ENCODE results near the gene KLC1. TPM values are rescaled to one million over a fixed set of nuclear protein-coding genes. Genes with fewer than 3 reads are reported as not detected.

KLC1 gene
- total and polyA plus RNA-seq, 4 donors: 22.9 to 131 (median 46.0) TPM

GRCh38 chr14:103693515-103693914, 64.5 kb downstream of the KLC1 start:
- Histone ChIP-seq H3K36me3 (ENCODE audit: control insufficient read depth in 4 of 4, insufficient read depth in 3 of 4, low read depth in 1 of 4, low read length in 3 of 4) (peaks cover 15 to 33% (median 26%) of the 10 kb centered on the region in 4 donors), H3K4me3 (ENCODE audit: low read depth in 1 of 3, low read length in 3 of 3) (no peak overlapping the region), H3K9ac (ENCODE audit: low read depth in 1 of 2, low read length in 2 of 2) (no peak overlapping the region), H3K4me1 (ENCODE audit: control insufficient read depth in 4 of 4, insufficient read depth in 4 of 4, low read length in 3 of 4) (peaks cover 0 to 2% (median 2%) of the 10 kb centered on the region in 4 donors), H3K27ac (ENCODE audit: low read depth in 1 of 2, low read length in 2 of 2) (no peak overlapping the region), H3K27me3 (ENCODE audit: control insufficient read depth in 4 of 4, insufficient read depth in 4 of 4, low read length in 3 of 4) (no peaks in the 10 kb centered on the region), H3K9me3 (ENCODE audit: control insufficient read depth in 4 of 4, low read length in 3 of 4) (no peaks in the 10 kb centered on the region)
- TF ChIP-seq ZBTB33 (IDR thresholded peaks at IDR 0.05) (no peak), RXRA (IDR thresholded peaks at IDR 0.05) (no peak), YY1 (IDR thresholded peaks at IDR 0.05) (no peak), HNF4A (conservative IDR thresholded peaks at IDR 0.05) (no peak), HNF4G (IDR thresholded peaks at IDR 0.05) (no peak), GABPA (IDR thresholded peaks at IDR 0.05 in 1 of 2, conservative IDR thresholded peaks at IDR 0.05 in 1 of 2) (no peak), CTCF (IDR thresholded peaks at IDR 0.05; ENCODE audit: low read depth, low read length, missing input control) (no peak), NR2F2 (IDR thresholded peaks at IDR 0.05) (no peak), FOXA2 (IDR thresholded peaks at IDR 0.05) (no peak), TAF1 (conservative IDR thresholded peaks at IDR 0.05) (no peak), REST (IDR thresholded peaks at IDR 0.05) (no peak), ATF3 (IDR thresholded peaks at IDR 0.05) (no peak), RAD21 (IDR thresholded peaks at IDR 0.05) (no peak), FOXA1 (IDR thresholded peaks at IDR 0.05) (no peak), JUND (IDR thresholded peaks at IDR 0.05) (no peak), SP1 (IDR thresholded peaks at IDR 0.05) (no peak), MAX (IDR thresholded peaks at IDR 0.05) (no peak)
- no peak for DNase-seq (ENCODE audit: low spot score)
- WGBS: 87% methylated on average over 22 of the region's 22 CpGs

Data from liver (tissue), 9 donors.